ENCODE results near the gene DERL2. TPM values are rescaled to one million over a fixed set of nuclear protein-coding genes. Genes with fewer than 3 reads are reported as not detected.

The DERL2 gene
- total and polyA plus RNA-seq, 2 donors (not counting 1 experiment from before 2014, with no cell fraction given): 34.8 to 74.2 TPM

DNA sequence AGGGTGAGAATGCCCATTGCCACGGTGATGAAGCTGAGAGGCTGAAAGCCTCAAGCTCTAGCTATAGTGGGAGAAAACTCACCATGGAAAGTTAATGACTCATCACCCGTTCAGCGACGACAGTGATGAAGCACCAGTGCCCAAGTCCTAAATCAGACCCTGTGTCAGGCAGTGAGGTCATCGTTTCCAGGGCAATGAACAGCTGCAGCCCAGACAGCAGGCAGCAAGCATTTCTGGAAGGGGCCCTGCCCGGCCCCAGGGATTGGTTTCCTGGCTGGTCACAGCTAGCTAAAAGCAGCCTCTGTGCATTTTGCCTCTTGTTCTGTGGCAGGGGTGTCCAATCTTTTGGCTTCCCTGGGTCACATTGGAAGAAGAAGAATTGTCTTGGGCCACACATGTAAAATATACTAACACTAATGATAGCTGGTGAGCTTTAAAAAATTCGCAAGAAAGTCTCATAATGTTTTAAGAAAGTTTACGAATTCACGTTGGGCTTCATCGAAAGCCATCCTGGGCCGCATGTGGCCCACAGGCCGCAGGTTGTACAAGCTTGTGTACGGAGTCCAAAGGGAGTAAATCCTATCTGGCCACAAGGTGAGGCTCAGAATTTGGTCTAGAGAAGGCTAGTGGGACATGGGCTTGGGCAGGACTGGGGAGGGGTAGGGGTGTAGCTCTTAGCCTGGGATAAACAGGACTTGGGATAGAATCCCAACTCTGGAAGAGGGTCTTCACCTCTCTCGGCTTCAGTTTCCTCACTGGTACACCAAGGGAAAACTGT lies 41.0 kb upstream of the DERL2 start:
- DNase-seq (no peak), ATAC-seq (ENCODE audit: low read depth) (no peak)
- no peak overlapping the region for H3K27ac Mint-ChIP-seq
- ChIA-PET POLR2A (no interaction called here), CTCF (no interaction called here)
- H2AFZ ChIP-seq (ENCODE audit: insufficient read depth, low read depth, low read length, poor library complexity, severe bottlenecking): no peak overlapping the region
- no peaks in the 10 kb centered on the region for H3K27me3 Mint-ChIP-seq
- no peak overlapping the region for H3K4me3 ChIP-seq (ENCODE audit: control extremely low read depth in 1 of 5, extremely low read depth in 1 of 5, insufficient read depth in 1 of 5, low read depth in 2 of 5, low read length in 4 of 5)
- 57% methylated on average over 13 of the region's 14 CpGs for whole genome bisulfite sequencing (ENCODE audit: insufficient coverage)
- no peaks in the 10 kb centered on the region for H3K79me2 ChIP-seq (ENCODE audit: control insufficient read depth, insufficient read depth, low read length)
- no peak overlapping the region for H3K27ac ChIP-seq (ENCODE audit: low read length in 2 of 2)
- peaks cover under 1 to 67% of the 10 kb centered on the region in 2 experiments for H3K36me3 ChIP-seq (replicated peaks in 1 of 2; ENCODE audit: control extremely low read depth in 1 of 2, control insufficient read depth in 1 of 2, extremely low read depth in 1 of 2, insufficient read depth in 2 of 2, low read length in 1 of 2)
- intact Hi-C loops (cut with micrococcal nuclease): no loop called here
- no peaks in the 10 kb centered on the region for H4K20me1 ChIP-seq (ENCODE audit: control insufficient read depth, insufficient read depth, low read length, poor library complexity, severe bottlenecking)
- H3K9me3 ChIP-seq (ENCODE audit: control extremely low read depth in 1 of 3, control insufficient read depth in 2 of 3, insufficient read depth in 1 of 3, low read length in 2 of 3): no peaks in the 10 kb centered on the region
- H3K27me3 ChIP-seq (replicated peaks in 1 of 4; ENCODE audit: control extremely low read depth in 1 of 4, control insufficient read depth in 3 of 4, insufficient read depth in 4 of 4, low read length in 3 of 4): no peaks in the 10 kb centered on the region
- H3K9me3 Mint-ChIP-seq (ENCODE audit: insufficient read depth): no peaks in the 10 kb centered on the region
- no peak overlapping the region for H3K4me2 ChIP-seq (replicated peaks; ENCODE audit: low read depth, low read length, poor library complexity, severe bottlenecking)
- no peak for TF ChIP-seq EZH2 (IDR thresholded peaks at IDR 0.05; ENCODE audit: borderline replicate concordance, insufficient read depth, low read depth, low read length, poor library complexity, severe bottlenecking)
- TF ChIP-seq, protein P1, sequence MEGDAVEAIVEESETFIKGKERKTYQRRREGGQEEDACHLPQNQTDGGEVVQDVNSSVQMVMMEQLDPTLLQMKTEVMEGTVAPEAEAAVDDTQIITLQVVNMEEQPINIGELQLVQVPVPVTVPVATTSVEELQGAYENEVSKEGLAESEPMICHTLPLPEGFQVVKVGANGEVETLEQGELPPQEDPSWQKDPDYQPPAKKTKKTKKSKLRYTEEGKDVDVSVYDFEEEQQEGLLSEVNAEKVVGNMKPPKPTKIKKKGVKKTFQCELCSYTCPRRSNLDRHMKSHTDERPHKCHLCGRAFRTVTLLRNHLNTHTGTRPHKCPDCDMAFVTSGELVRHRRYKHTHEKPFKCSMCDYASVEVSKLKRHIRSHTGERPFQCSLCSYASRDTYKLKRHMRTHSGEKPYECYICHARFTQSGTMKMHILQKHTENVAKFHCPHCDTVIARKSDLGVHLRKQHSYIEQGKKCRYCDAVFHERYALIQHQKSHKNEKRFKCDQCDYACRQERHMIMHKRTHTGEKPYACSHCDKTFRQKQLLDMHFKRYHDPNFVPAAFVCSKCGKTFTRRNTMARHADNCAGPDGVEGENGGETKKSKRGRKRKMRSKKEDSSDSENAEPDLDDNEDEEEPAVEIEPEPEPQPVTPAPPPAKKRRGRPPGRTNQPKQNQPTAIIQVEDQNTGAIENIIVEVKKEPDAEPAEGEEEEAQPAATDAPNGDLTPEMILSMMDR (IDR thresholded peaks at IDR 0.05): no peak
- no peak overlapping the region for H3K9ac ChIP-seq (ENCODE audit: low read length)
- H3K4me1 Mint-ChIP-seq: no peaks in the 10 kb centered on the region
- H3K4me1 ChIP-seq (ENCODE audit: control insufficient read depth in 2 of 2, insufficient read depth in 2 of 2, low read length in 2 of 2): no peaks in the 10 kb centered on the region
- H3K4me3 Mint-ChIP-seq: no peak overlapping the region

DNA sequence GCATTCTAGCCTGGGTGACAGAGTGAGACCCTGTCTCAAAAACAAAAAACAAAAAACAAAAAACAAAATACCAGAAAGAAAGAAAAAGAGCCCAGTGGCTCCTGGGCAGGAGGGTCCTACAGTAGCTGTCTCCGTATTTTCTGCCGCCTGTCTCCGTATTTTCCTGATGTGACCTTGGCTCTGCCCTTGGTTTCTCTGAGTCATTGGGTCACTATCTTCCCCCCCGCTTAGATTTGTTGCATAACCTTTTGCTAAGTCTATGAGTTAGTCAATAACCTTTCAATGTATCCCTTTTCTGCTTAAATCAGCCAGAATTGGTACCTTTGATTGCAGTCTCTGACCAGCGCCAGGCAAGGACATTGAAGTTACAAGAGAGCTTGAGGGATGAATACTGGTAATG lies 37.3 kb upstream of the DERL2 start:
- Histone ChIP-seq H3K36me3 (replicated peaks in 1 of 2; ENCODE audit: control extremely low read depth in 1 of 2, control insufficient read depth in 1 of 2, extremely low read depth in 1 of 2, insufficient read depth in 2 of 2, low read length in 1 of 2) (peaks cover 0 to 57% of the 10 kb centered on the region in 2 experiments), H4K20me1 (ENCODE audit: control insufficient read depth, insufficient read depth, low read length, poor library complexity, severe bottlenecking) (no peaks in the 10 kb centered on the region), H3K4me3 (ENCODE audit: control extremely low read depth in 1 of 5, extremely low read depth in 1 of 5, insufficient read depth in 1 of 5, low read depth in 2 of 5, low read length in 4 of 5) (no peak overlapping the region), H3K4me1 (ENCODE audit: control insufficient read depth in 2 of 2, insufficient read depth in 2 of 2, low read length in 2 of 2) (no peaks in the 10 kb centered on the region), H3K27me3 (replicated peaks in 1 of 4; ENCODE audit: control extremely low read depth in 1 of 4, control insufficient read depth in 3 of 4, insufficient read depth in 4 of 4, low read length in 3 of 4) (no peaks in the 10 kb centered on the region), H2AFZ (ENCODE audit: insufficient read depth, low read depth, low read length, poor library complexity, severe bottlenecking) (no peak overlapping the region), H3K9me3 (ENCODE audit: control extremely low read depth in 1 of 3, control insufficient read depth in 2 of 3, insufficient read depth in 1 of 3, low read length in 2 of 3) (no peaks in the 10 kb centered on the region), H3K79me2 (ENCODE audit: control insufficient read depth, insufficient read depth, low read length) (no peaks in the 10 kb centered on the region), H3K9ac (ENCODE audit: low read length) (no peak overlapping the region), H3K27ac (ENCODE audit: low read length in 2 of 2) (no peak overlapping the region), H3K4me2 (replicated peaks; ENCODE audit: low read depth, low read length, poor library complexity, severe bottlenecking) (no peak overlapping the region)
- CTCF ChIA-PET: no interaction called here
- H3K4me1 Mint-ChIP-seq: no peaks in the 10 kb centered on the region
- intact Hi-C loops (cut with micrococcal nuclease): no loop called here
- no peak overlapping the region for H3K27ac Mint-ChIP-seq
- WGBS (ENCODE audit: insufficient coverage): 100% methylated on average over 4 of the region's 5 CpGs
- DNase-seq: no peak
- POLR2A ChIA-PET: no interaction called here
- H3K4me3 Mint-ChIP-seq: no peak overlapping the region
- TF ChIP-seq, protein P1 (IDR thresholded peaks at IDR 0.05): no peak
- TF ChIP-seq EZH2 (IDR thresholded peaks at IDR 0.05; ENCODE audit: borderline replicate concordance, insufficient read depth, low read depth, low read length, poor library complexity, severe bottlenecking): no peak
- H3K27me3 Mint-ChIP-seq: no peaks in the 10 kb centered on the region
- H3K9me3 Mint-ChIP-seq (ENCODE audit: insufficient read depth): no peaks in the 10 kb centered on the region
- no peak for ATAC-seq (ENCODE audit: low read depth)

All from B cell (primary cell).